ENCODE results near the gene HLA-DQA1. TPM values are rescaled to one million over a fixed set of nuclear protein-coding genes. Genes with fewer than 3 reads are reported as not detected.
"Not testable (repeated sequence)": the region's sequence is repeated elsewhere in the genome, so short reads cannot be mapped to it uniquely, and the experiment has no call there.

The HLA-DQA1 gene
- 10 to 100 TPM in 1 of 4 donors, 1 to 10 TPM in 2, under 1 TPM in 1; 0.30 to 17.2 (median 9.2) TPM for total RNA-seq

- Histone ChIP-seq H3K27ac (peak within 1 kb of the TSS in 1 of 4 donors; percentile 22), H3K27me3 (no peaks in the 10 kb centered on the region), H3K4me3 (peak within 1 kb of the TSS in 1 of 4 donors; percentile 19), H3K36me3 (no peaks in the 10 kb centered on the region), H3K4me1 (no peaks in the 10 kb centered on the region), H3K9me3 (no peaks in the 10 kb centered on the region)
- WGBS, 2 donors, result 18 to 29% methylated on average over 7 of the region's 7 CpGs
- DNase-seq (ENCODE audit: low spot score in 2 of 2), result peak in 1 of 2 donors; percentile 29
- TF ChIP-seq POLR2A (IDR thresholded peaks at IDR 0.05) (peak in 1 of 2 donors; percentile 30), CTCF (IDR thresholded peaks at IDR 0.05) (no peak), EP300 (IDR thresholded peaks at IDR 0.05) (peak in 1 of 2 donors; percentile 31)
These were observed at the start of gene HLA-DQA1 for GRCh38 chr6:32637219-32637880. Gene HLA-DQA1, plus strand, starts transcription at chr6:32637406. Its CDS starts 53 bp downstream, at chr6:32637459.

DNA sequence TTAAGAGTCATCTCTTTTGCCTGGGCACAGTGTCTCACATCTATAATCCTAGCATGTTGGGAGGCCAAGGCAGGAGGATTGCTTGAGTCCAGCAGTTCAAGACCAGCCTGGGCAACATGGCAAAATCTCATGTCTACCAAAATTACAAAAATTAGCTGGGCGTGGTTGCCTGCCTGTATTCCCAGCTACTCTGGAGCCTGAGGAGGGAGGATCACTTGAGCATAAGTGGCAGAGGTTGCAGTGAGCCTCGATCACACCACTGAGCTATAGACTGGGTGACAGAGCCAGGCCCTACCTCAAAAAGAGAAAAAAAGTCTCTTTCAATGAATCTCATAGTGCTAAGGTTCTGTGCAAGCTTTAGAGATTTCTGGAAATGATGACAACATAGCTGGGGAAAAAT, 49.0 kb upstream of the HLA-DQA1 start:
- H3K9me3 ChIP-seq, result no peaks in the 10 kb centered on the region
- WGBS, 2 donors, result 72 to 76% methylated on average over 2 of the region's 2 CpGs
- H3K4me3 ChIP-seq, result no peak overlapping the region

GRCh38 chr6:32589596-32590449, 47.4 kb upstream of the HLA-DQA1 start, which contains the start of gene HLA-DRB1:
Gene HLA-DRB1, minus strand, starts transcription at chr6:32589848. Its CDS starts 106 bp downstream, at chr6:32589742.
- TF ChIP-seq POLR2A (IDR thresholded peaks at IDR 0.05), result peak in 1 of 2 donors; percentile 39
- TF ChIP-seq CTCF (IDR thresholded peaks at IDR 0.05), result no peak
- no peaks in the 10 kb centered on the region for H3K4me1 ChIP-seq
- DNase-seq (ENCODE audit: low spot score in 2 of 2), result no peak
- no peaks in the 10 kb centered on the region for H3K27me3 ChIP-seq
- no peaks in the 10 kb centered on the region for H3K36me3 ChIP-seq
- no peak within 1 kb of the TSS for H3K4me3 ChIP-seq
- 26 to 31% methylated on average over 9 of the region's 9 CpGs for WGBS, 2 donors
- no peak within 1 kb of the TSS for H3K27ac ChIP-seq
- H3K9me3 ChIP-seq, result no peaks in the 10 kb centered on the region

More for the DNA sequence above, 49.0 kb upstream of the HLA-DQA1 start:
- no peak for DNase-seq (ENCODE audit: low spot score in 2 of 2)
- Histone ChIP-seq H3K4me1 (no peaks in the 10 kb centered on the region), H3K36me3 (no peaks in the 10 kb centered on the region), H3K27me3 (no peaks in the 10 kb centered on the region), H3K27ac (no peak overlapping the region)
- TF ChIP-seq EP300 (IDR thresholded peaks at IDR 0.05) (no peak), POLR2A (IDR thresholded peaks at IDR 0.05) (no peak), CTCF (IDR thresholded peaks at IDR 0.05) (no peak)

- not testable (repeated sequence) for H3K27me3 ChIP-seq; H3K4me1 ChIP-seq; H3K27ac ChIP-seq; H3K4me3 ChIP-seq; DNase-seq (ENCODE audit: low spot score in 2 of 2); H3K36me3 ChIP-seq; H3K9me3 ChIP-seq
- 33% methylated on average over 1 of the region's 10 CpGs; no CpG with 5 or more reads in 1 of the 2 donors for WGBS, 2 donors
These were observed 46.5 kb upstream of the HLA-DQA1 start for GRCh38 chr6:32590713-32591112.

- no peaks in the 10 kb centered on the region for H3K9me3 ChIP-seq
- no peak overlapping the region for H3K4me3 ChIP-seq
- no peaks in the 10 kb centered on the region for H3K36me3 ChIP-seq
- no peaks in the 10 kb centered on the region for H3K27me3 ChIP-seq
- no peak overlapping the region for H3K27ac ChIP-seq
- DNase-seq (ENCODE audit: low spot score in 2 of 2), result no peak
- H3K4me1 ChIP-seq, result no peaks in the 10 kb centered on the region
- TF ChIP-seq CTCF (IDR thresholded peaks at IDR 0.05) (no peak), POLR2A (IDR thresholded peaks at IDR 0.05) (no peak), EP300 (IDR thresholded peaks at IDR 0.05) (no peak)
These were observed 40.2 kb upstream of the HLA-DQA1 start for GRCh38 chr6:32597024-32597423.
